GM18526 (cell line): ENCODE measurements around the gene VWA8.

Experiments
- POLR2A ChIP-seq: IDR thresholded peaks from 3 replicates; pipeline ENCODE4 v1.6.1; 2011; ENCODE audit not compliant: insufficient read length; ENCODE audit errors: extremely low read depth

The VWA8 gene

DNA sequence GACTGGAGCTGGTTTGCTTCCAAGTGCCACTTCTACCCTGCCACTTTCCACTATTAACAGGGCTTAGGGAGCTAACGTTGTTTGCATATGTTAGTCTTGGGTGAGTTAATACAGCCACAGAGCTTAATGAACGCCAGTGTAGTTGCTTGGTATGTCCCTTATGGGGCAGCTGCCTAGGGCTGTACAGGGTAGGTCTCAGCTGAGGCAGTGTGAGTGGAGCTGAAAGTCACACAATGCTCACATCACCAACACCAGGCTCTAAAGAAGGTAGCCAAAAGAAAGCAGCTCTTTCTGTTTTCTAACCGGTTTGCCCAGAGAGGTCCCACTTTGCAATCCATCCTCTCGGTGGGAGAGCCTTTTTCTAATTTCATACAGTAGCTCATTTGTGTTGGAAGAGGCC is 317.4 kb downstream of the VWA8 start:
- TF ChIP-seq POLR2A, result no peak

DNA sequence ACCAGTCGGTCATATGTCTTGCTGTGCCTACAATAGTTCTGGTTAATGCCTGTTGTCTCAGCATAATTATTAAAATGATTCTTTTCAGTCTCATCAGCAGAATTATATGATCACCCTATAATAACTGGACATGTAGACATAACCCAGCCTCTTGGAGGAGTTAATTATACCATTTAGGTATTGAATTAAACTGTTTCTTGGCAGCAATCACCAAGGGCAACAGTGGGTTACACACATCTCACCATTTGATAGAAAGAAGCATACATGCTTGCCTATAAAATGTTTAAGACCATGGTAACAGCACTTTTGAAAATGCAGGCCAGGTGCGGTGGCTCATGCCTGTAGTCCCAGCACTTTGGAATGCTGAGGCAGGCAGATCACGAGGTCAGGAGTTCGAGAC is 318.9 kb downstream of the VWA8 start:
- TF ChIP-seq POLR2A, result no peak

DNA sequence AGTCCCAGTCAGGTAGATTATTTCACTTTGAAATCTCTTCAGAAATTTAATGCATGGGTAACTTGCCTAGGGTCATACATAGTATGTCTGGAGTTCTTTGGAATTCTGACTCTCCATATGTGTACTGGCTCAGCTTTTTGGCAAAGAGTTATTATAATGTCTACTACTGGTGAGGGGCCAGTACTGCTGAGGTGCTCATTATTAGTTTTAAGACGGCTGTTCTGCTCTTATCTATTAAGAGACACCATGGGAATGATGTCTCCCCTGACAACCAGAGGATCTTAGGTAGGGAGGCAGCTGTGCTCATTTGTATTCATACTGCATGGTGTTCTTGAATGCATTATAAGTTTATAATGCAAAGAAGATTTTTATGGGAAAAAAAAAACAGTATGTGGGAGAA is 319.5 kb downstream of the VWA8 start:
- no peak for TF ChIP-seq POLR2A

DNA sequence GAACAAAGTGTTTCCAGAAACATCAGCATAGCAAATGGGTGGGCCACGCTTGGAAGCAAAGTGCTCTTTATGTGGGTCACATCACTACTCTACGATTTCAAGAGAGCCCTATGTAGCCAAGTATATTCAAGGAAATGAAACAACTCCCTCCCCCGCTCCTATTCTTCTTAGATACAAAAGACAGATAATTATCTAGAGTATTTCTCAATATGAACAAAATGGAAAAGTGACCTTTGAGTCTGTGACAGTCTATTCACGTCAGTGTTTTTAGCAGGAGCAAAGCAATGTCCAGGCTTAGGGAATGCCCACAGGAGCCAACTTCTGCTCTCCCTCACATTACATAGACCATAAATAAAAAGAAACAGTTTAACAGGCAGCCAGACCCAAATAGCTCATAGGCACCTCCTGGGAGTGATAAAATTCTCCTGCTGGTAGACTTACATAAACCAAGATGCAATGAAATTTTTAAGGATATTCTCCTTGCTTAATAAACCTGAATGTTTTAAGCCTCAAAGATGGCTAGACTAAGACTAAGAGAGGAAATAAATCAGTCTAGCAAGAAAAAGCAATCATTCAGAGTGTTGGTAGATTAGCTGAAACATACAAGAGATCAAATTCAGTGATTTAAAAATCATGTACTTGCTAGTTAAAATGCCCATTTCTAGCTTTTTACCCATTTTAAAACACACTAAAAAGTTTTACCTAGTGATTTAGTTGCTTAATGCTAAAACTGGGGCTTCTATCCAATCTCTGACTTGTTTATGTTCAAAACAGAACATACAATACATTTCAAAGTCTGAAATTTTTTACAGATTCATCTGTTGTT is 320.7 kb downstream of the VWA8 start:
- TF ChIP-seq POLR2A, result no peak

DNA sequence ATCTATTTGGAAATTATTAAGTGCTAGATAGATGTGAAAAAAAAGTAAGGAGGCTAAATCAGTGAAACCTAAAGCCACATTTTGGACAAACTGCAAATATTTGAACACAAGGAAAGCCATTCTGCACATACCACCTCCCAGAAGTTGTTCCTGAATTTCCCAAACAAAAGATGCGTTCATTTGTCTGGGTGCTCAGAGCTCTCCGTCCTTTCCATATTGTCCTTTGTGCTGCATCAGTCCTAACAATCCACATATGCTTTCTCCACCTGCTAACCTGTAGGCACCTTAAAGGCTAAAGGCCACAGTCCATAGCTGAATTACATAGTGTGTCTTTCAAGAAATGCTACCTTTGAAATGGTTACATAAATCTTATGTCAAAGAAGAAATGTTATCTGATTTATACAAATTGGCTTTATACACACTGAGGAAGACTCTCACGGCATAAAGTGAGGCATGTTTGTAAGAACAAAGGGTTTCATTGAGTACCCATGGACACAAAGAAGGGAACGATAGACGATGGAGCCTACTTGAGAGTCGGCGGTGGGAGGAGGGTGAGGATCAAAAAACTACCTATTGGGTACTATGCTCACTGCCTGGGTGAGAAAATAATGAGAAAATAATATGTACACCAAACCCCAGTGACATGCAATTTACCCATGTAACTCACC is 321.5 kb downstream of the VWA8 start:
- TF ChIP-seq POLR2A, result no peak

DNA sequence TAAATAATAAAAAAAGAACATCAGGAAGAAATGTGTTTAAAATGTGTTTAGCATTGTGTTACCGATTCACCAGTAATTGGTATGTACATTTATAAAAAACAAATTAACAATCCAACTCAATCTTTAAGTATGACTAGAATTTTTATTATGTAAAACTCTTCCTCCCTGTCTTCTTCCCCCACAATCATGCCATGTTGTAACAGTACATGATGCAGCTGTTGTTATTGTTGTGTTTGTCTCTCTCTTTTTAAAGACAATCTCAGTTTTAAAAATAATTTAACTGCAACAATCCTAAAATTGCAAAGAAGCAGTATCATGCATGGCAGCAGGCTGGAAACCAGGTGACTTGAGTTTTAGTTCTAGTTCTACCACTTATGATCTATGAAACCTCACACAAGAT is 323.3 kb downstream of the VWA8 start:
- no peak for TF ChIP-seq POLR2A

DNA sequence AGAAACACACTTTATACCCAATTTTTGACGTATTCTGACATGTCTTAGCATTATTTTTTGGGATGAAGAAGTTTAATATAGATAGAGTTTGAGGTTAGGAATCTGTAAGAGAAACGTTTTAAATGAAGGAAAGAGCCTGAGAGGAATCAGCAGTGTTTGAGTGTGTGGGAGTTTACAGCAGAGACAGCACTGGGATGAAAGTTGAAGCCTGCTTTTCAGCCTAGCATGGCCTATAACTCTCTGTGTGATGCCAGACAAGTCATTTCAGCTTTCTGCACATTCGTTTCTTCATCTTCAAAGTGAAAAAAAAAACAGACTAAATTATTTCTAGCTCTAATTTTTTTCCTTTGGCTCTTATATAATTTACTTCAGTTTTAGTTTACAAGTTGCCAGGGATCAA is 326.5 kb downstream of the VWA8 start:
- TF ChIP-seq POLR2A, result no peak

DNA sequence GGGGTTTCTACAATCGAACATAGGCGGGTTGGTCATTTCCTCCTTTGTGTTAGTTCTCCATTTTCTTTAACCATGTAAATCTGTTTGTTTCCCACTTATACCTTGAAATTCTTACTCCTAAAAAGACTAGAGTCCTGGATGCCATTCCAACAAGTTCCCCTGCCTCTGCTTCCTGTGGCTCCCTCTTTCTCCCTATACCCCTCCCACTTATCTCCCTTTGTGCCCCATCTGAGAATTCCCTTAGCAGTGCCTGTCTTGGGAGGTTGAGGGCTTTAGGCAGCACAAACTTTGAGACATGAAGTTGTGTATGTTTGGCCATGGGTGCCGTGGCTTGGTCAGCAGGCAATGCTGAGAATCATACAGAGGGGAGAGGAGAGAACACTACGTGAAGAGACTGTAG is 327.1 kb downstream of the VWA8 start:
- no peak for TF ChIP-seq POLR2A

DNA sequence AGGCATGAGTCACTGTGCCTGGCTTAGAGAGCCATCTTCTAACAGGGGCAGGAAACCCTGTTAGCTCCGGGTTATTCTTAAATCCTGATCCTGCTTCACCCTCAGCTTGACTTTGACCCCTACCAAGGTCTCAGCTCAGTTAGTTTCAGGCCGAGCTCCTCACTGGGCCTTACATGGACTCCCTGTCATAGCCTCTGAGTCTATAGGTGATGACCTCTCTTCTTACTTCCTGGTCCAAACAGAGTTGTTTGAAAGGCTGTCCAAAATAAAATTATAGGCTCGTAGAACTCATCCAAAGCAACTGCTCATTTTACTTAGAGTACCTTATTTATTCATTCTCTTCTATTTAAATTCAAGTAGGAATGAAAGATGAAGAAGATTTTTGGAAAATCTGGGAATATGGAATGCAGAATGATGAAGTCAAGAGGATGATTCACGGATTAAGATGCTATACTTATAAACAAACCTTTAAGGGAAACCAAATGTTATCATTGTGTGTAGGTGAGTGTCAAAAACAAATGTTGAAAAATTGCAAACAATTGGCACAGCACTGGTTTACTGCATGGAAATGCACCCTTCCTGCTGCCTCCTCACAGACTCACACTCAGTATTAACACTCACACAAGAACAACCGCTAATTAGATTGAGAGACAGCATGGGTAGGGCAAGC is 329.5 kb downstream of the VWA8 start:
- no peak for TF ChIP-seq POLR2A

DNA sequence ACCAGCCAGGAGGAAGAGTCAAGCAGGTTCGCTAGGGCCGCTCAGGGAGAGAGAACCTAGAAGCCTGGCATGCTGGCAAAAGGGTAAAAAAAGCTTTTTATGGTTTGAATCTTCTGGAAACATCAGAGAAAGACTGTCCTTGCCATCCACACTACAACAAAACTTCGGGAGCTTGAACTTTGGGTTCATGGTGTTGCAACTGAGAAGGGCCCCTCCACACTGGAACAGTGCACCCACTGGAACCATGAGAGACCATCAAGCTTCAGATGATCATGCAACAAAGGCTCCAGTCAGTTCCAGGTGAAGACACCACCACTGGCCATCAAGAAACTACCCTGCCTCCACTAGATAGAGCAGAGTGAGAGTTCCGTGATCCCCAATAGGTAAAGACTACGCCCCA is 333.5 kb downstream of the VWA8 start:
- TF ChIP-seq POLR2A, result no peak

DNA sequence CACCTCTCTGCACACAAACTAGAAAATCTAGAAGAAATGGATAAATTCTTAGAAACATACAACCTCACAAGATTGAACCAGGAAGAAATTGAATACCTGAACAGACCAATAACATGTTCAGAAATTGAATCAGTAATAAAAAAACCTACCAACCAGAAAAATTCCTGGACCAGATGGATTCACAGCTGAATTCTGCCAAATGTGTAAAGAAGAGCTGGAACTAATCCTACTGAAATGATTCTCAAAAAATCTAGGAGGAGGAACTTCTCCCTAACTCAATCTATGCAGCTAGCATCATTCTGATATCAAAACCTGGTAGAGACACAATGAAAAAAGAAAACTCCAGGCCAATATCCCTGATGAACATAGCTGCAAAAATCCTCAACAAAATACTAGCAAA is 336.9 kb downstream of the VWA8 start:
- no peak for TF ChIP-seq POLR2A

DNA sequence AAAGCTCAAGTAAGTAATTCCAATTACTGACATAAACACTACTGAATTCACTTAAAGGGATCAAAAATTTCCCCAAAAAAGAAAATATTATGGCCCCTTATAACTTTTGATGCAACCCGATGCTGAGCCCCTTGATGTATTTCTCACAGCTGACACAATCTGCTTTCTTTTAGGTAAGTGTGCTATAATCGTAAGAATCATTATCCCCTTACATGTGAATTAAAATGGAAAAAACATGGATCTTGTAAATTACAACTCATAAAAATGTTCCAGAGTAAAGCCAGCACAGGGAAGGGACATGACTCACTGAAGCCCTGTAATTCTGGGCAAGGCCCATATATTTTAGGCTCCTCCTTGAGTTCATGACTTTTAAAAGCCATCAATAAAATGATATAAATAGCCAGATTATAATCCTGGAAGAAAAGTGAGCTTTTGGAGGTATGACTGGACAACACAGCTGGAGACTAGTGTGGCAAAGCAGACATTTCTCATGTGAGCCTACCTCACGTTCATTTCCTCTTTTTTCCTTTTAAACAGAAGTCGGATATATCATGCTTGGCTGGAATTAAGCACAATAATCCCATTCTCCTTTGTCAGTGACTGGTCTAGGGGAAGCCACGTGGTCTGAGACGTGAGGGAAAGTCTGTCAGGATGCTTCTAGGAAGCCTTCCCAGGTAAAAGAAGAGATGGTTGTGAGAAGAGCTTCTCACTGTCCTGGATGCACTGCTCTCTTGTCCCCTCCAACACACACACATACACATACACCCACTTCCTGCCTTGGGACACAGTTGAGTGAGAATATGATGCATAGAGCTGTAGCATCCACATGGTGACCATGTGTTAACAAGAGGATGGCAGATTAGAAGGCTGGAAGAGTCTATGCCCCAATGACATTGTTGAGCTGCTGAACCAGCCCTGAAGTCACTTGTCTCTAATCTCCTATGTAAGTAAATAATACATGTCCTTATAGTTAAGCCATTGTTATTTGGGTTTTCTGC is 338.2 kb downstream of the VWA8 start:
- no peak for TF ChIP-seq POLR2A

DNA sequence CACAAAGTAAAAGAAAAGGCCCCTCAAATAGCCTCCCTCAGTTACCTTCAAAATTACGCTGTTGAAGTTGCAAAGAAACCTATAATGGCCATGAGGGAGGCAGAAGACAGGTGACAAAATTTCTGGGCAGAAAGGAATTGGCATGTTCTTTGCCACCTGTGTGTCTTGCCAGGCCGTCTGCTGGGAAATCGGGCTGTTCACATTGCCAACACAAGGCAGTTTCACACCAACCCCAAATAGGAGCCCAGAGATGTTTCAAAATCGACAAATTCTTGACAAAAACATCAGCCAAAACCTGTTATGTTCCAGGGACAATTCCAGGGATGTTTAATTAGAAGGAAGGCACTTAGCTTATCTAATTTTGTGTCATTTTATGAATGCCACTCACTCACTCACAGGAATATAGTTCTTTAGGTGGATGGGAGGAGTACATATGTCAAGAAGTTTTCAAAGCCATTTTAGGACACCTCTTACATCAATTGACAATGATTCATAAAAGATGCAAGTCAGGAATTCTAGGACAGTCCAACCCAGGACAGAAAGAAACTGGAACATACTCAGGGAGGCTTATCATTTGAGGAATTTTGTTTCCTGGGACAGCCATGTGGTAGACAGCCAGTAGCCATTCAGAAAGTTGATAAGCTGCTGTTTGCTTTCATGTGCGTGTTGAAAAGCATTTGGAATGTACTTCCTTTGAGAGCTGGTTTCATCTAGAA is 339.0 kb downstream of the VWA8 start:
- TF ChIP-seq POLR2A, result no peak

DNA sequence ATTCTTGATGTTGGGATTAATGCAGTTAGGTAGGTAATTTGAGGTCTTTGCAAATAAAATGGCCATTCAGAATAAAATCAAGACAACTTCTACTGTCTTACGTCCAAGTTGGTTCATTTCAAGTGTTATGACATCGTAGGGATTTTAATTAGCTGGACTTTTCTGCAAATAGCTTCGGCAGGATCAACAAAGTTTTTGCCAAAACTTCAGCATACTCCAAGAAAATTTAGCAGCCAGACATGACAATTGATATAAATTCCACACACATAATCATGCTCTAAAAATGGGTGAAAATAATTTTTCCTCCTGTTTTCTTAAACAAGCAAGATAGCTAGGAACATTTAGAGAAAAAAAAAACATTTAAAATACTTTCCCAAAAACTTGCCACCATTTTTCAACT is 344.8 kb downstream of the VWA8 start:
- TF ChIP-seq POLR2A, result no peak

DNA sequence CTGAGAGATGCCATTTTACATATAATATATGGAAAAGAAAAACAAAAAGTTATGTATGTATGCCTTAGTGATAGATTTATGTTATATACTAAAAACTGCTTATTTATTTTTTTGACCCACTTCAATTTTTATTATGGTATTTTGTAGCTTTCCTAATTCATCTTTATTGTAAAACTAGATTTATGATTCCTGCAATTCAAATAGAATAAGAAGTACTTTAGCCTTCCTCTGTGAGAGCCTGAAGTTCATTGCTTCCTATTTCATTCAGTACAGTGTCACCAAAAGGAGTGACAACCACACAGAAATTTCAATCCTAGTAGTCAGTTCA is 345.4 kb downstream of the VWA8 start:
- no peak for TF ChIP-seq POLR2A
